Measurements from ENCODE around the gene MST1. TPM values are rescaled to one million over a fixed set of nuclear protein-coding genes. Genes with fewer than 3 reads are reported as not detected.

MST1 gene
- total RNA-seq, 2 experiments from 2014 or later, result 12.5 to 24.2 TPM

DNA sequence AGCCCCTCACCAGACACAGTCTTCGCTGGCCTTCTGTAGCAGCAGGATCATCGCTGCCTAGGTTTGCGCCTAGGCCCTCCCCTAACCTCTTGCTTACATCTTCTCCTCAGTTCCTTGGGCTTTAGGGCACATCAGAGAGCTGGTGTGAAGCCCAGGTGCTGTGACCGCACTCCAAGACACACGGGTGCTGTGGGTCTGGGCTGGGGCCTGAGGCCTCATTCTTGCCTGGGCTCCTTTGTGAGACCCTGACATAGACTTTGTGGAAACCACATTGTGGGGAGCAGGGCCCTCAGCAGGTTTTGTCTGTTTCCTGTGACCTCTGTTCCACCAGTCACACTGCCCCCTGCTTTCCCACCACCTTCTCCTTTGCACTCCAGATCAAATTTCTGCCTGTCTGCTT, 22.2 kb upstream of the MST1 start:
- ChIA-PET CTCF (ENCODE audit: unreplicated experiment) (no interaction called here), POLR2A (interaction anchor here (0.7 kb wide), 1 partner anchor 9 kb away, joined by 3 read pairs; no protein-coding TSS in a partner anchor)
- Histone ChIP-seq H3K9me3 (ENCODE audit: low read length) (no peaks in the 10 kb centered on the region), H3K4me1 (ENCODE audit: insufficient read depth, low read length, poor library complexity, severe bottlenecking) (no peaks in the 10 kb centered on the region), H3K4me3 (ENCODE audit: low read depth, low read length, poor library complexity, severe bottlenecking) (no peak overlapping the region), H2AFZ (ENCODE audit: low read length) (no peak overlapping the region), H3K27ac (ENCODE audit: low read depth, low read length, poor library complexity, severe bottlenecking) (no peak overlapping the region), H3K79me2 (ENCODE audit: insufficient read depth, low read depth, low read length) (no peaks in the 10 kb centered on the region), H3K36me3 (ENCODE audit: insufficient read depth, low read length) (peaks cover 9% of the 10 kb centered on the region; the same call in 1 of the 2 replicates), H3K9me2 (ENCODE audit: insufficient read depth, low read length) (no peaks in the 10 kb centered on the region), H4K20me1 (ENCODE audit: insufficient read depth, low read length) (no peaks in the 10 kb centered on the region), H3K4me2 (ENCODE audit: low read length) (no peak overlapping the region)
- TF ChIP-seq, protein P1, sequence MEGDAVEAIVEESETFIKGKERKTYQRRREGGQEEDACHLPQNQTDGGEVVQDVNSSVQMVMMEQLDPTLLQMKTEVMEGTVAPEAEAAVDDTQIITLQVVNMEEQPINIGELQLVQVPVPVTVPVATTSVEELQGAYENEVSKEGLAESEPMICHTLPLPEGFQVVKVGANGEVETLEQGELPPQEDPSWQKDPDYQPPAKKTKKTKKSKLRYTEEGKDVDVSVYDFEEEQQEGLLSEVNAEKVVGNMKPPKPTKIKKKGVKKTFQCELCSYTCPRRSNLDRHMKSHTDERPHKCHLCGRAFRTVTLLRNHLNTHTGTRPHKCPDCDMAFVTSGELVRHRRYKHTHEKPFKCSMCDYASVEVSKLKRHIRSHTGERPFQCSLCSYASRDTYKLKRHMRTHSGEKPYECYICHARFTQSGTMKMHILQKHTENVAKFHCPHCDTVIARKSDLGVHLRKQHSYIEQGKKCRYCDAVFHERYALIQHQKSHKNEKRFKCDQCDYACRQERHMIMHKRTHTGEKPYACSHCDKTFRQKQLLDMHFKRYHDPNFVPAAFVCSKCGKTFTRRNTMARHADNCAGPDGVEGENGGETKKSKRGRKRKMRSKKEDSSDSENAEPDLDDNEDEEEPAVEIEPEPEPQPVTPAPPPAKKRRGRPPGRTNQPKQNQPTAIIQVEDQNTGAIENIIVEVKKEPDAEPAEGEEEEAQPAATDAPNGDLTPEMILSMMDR (conservative IDR thresholded peaks at IDR 0.05; ENCODE audit: low read length), result no peak
- no peak for TF ChIP-seq EZH2phosphoT487 (IDR thresholded peaks at IDR 0.05; ENCODE audit: borderline replicate concordance, low read depth, low read length)
- BruUV-seq (replicated peaks), result no TSS peak
- DNase-seq (ENCODE audit: low spot score), result no peak
- intact Hi-C loops (cut with micrococcal nuclease; ENCODE audit: unreplicated experiment), result no loop called here

- Histone ChIP-seq H3K36me3 (ENCODE audit: insufficient read depth, low read length) (0 out of 2 replicates have a peak, but pooled peaks cover 4% of the 10 kb centered on the region), H2AFZ (ENCODE audit: low read length) (no peak overlapping the region), H3K9me3 (ENCODE audit: low read length) (no peaks in the 10 kb centered on the region), H3K27ac (ENCODE audit: low read depth, low read length, poor library complexity, severe bottlenecking) (no peak overlapping the region), H3K79me2 (ENCODE audit: insufficient read depth, low read depth, low read length) (no peaks in the 10 kb centered on the region), H4K20me1 (ENCODE audit: insufficient read depth, low read length) (no peaks in the 10 kb centered on the region), H3K4me1 (ENCODE audit: insufficient read depth, low read length, poor library complexity, severe bottlenecking) (no peaks in the 10 kb centered on the region), H3K4me3 (ENCODE audit: low read depth, low read length, poor library complexity, severe bottlenecking) (no peak overlapping the region), H3K9me2 (ENCODE audit: insufficient read depth, low read length) (no peaks in the 10 kb centered on the region), H3K4me2 (ENCODE audit: low read length) (no peak overlapping the region)
- DNase-seq (ENCODE audit: low spot score), result no peak
- intact Hi-C loops (cut with micrococcal nuclease; ENCODE audit: unreplicated experiment), result no loop called here
- CTCF ChIA-PET (ENCODE audit: unreplicated experiment), result no interaction called here
- POLR2A ChIA-PET, result no interaction called here
- TF ChIP-seq EZH2phosphoT487 (IDR thresholded peaks at IDR 0.05; ENCODE audit: borderline replicate concordance, low read depth, low read length), result no peak
- TF ChIP-seq, protein P1 (conservative IDR thresholded peaks at IDR 0.05; ENCODE audit: low read length), result no peak
- BruUV-seq (replicated peaks), result no TSS peak
These were observed 20.6 kb upstream of the MST1 start for GRCh38 chr3:49709852-49710251.

DNA sequence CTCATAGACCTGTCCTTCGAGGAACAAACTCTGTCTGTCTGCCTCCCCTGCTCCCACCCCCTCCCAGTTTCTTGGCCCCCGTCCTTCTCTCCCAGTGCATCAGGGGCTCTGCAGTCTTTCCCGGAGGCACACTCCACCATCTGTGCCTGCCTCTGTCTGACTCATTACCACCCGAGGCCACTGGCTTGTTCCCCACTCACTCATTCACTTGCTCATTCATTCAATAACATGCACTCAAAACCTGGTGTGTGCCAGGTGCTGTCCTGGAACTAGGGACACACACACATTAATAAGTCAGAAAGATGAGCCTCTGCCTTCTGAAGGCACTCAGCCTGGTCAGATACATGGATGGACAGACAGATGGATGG, 17.8 kb upstream of the MST1 start:
- no peak overlapping the region for H3K4me3 ChIP-seq (ENCODE audit: low read depth, low read length, poor library complexity, severe bottlenecking)
- no peak overlapping the region for H2AFZ ChIP-seq (ENCODE audit: low read length)
- H4K20me1 ChIP-seq (ENCODE audit: insufficient read depth, low read length), result no peaks in the 10 kb centered on the region
- ChIA-PET CTCF (ENCODE audit: unreplicated experiment) (no interaction called here), POLR2A (interaction anchor here (0.6 kb wide), 1 partner anchor 375 kb away, joined by 3 read pairs; no protein-coding TSS in a partner anchor)
- H3K36me3 ChIP-seq (ENCODE audit: insufficient read depth, low read length), result 0 out of 2 replicates have a peak, but pooled peaks cover 5% of the 10 kb centered on the region
- no peaks in the 10 kb centered on the region for H3K9me2 ChIP-seq (ENCODE audit: insufficient read depth, low read length)
- no peak overlapping the region for H3K27ac ChIP-seq (ENCODE audit: low read depth, low read length, poor library complexity, severe bottlenecking)
- no peak overlapping the region for H3K4me2 ChIP-seq (ENCODE audit: low read length)
- H3K79me2 ChIP-seq (ENCODE audit: insufficient read depth, low read depth, low read length), result no peaks in the 10 kb centered on the region
- BruUV-seq (replicated peaks), result no TSS peak
- TF ChIP-seq, protein P1 (conservative IDR thresholded peaks at IDR 0.05; ENCODE audit: low read length), result no peak
- no peak for TF ChIP-seq EZH2phosphoT487 (IDR thresholded peaks at IDR 0.05; ENCODE audit: borderline replicate concordance, low read depth, low read length)
- no peaks in the 10 kb centered on the region for H3K9me3 ChIP-seq (ENCODE audit: low read length)
- no peaks in the 10 kb centered on the region for H3K4me1 ChIP-seq (ENCODE audit: insufficient read depth, low read length, poor library complexity, severe bottlenecking)
- DNase-seq (ENCODE audit: low spot score), result no peak
- intact Hi-C loops (cut with micrococcal nuclease; ENCODE audit: unreplicated experiment), result no loop called here

Data from OCI-LY7 (cell line).